Measurements from ENCODE around the gene KCNMB4. TPM values are rescaled to one million over a fixed set of nuclear protein-coding genes. Genes with fewer than 3 reads are reported as not detected.
"Not testable (repeated sequence)": the region's sequence is repeated elsewhere in the genome, so short reads cannot be mapped to it uniquely, and the experiment has no call there.

The KCNMB4 gene
- total RNA-seq, 1 experiment from 2014 or later, result 1.9 TPM

GRCh38 chr12:70389678-70390077 lies 23.6 kb downstream of the KCNMB4 start:
- POLR2A ChIA-PET (ENCODE audit: low non-redundant PET), result no interaction called here
- CTCF ChIA-PET, result no interaction called here

DNA sequence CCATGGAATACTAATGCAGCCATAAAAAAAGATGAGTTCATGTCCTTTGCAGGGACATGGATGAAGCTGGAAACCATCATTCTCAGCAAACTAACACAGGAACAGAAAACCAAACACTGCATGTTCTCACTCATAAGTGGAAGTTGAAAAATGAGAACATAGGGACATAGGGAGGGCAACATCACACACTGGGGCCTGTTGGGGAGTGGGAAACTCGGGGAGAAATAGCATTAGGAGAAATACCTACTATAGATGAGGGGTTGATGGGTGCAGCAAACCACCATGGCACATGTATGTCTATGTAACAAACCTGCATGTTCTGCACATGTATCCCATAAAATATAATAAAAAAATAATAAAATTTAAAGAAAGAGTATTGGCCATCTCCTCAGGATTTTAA lies 26.5 kb downstream of the KCNMB4 start:
- H3K36me3 ChIP-seq (ENCODE audit: insufficient read depth, low read length, poor library complexity, severe bottlenecking); H3K4me1 ChIP-seq (ENCODE audit: insufficient read depth, low read length, poor library complexity, severe bottlenecking): not testable (repeated sequence)

More at GRCh38 chr12:70389678-70390077, 23.6 kb downstream of the KCNMB4 start:
- peaks cover 3% of the 10 kb centered on the region for H3K9me3 ChIP-seq (ENCODE audit: low read depth, low read length, poor library complexity, severe bottlenecking)
- intact Hi-C loops (cut with micrococcal nuclease; ENCODE audit: unreplicated experiment), result no loop called here
- H3K4me1 ChIP-seq (ENCODE audit: insufficient read depth, low read length, poor library complexity, severe bottlenecking), result no peaks in the 10 kb centered on the region
- no peaks in the 10 kb centered on the region for H3K27me3 ChIP-seq (replicated peaks; ENCODE audit: insufficient read depth, low read depth, low read length, poor library complexity)
- no peak for DNase-seq (ENCODE audit: low spot score)
- H3K36me3 ChIP-seq (ENCODE audit: insufficient read depth, low read length, poor library complexity, severe bottlenecking), result no peaks in the 10 kb centered on the region
- H3K27ac ChIP-seq (ENCODE audit: low read depth, low read length, poor library complexity, severe bottlenecking), result no peak overlapping the region
- no TSS peak for BruUV-seq (replicated peaks)
- H3K4me3 ChIP-seq (ENCODE audit: low read depth, low read length, poor library complexity, severe bottlenecking), result no peak overlapping the region
- TF ChIP-seq CTCF (conservative IDR thresholded peaks at IDR 0.05; ENCODE audit: low read depth, low read length), result no peak
- TF ChIP-seq EZH2 (IDR thresholded peaks at IDR 0.05; ENCODE audit: borderline replicate concordance, low read depth, low read length, poor library complexity, severe bottlenecking), result no peak

DNA sequence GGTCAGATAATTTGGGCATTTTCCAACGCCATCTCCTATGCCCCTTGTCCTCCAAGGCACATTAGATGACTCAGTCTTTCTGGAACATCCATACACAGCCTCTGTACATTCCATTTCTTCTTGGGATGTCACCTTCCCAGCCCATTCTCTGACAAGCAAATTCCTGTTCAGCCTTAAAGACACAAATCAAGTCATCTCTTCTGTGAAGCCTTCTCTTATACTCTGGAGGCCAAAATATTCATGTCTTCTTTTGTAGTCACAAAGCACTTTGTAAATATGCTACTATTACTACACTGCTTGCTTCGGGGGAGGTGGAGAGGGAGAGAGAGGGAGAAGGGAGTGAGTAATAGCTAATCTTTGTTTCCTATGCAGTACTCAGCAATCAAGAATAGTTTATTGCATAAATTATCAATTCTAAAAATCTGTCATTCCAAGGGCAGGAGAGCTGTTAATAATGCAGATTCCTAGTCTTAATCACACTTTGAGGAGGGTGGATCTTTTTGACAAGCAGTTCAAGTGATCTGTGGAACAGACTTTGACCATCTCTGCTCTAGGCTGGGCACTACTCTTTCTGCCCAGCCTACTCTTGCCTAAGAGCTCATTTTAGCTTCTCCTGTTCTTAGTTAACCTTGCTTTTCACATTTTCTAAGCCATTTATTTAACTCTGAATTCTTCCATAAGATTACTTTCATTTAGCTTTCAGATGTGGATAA lies 27.9 kb downstream of the KCNMB4 start:
- BruUV-seq (replicated peaks), result no TSS peak
- H3K9me3 ChIP-seq (ENCODE audit: low read depth, low read length, poor library complexity, severe bottlenecking), result peaks cover 3% of the 10 kb centered on the region
- H3K4me3 ChIP-seq (ENCODE audit: low read depth, low read length, poor library complexity, severe bottlenecking), result no peak overlapping the region
- intact Hi-C loops (cut with micrococcal nuclease; ENCODE audit: unreplicated experiment), result no loop called here
- DNase-seq (ENCODE audit: low spot score), result no peak
- CTCF ChIA-PET, result no interaction called here
- no peaks in the 10 kb centered on the region for H3K36me3 ChIP-seq (ENCODE audit: insufficient read depth, low read length, poor library complexity, severe bottlenecking)
- POLR2A ChIA-PET (ENCODE audit: low non-redundant PET), result no interaction called here
- H3K27me3 ChIP-seq (replicated peaks; ENCODE audit: insufficient read depth, low read depth, low read length, poor library complexity), result no peaks in the 10 kb centered on the region
- no peak overlapping the region for H3K27ac ChIP-seq (ENCODE audit: low read depth, low read length, poor library complexity, severe bottlenecking)
- TF ChIP-seq CTCF (conservative IDR thresholded peaks at IDR 0.05; ENCODE audit: low read depth, low read length) (no peak), EZH2 (IDR thresholded peaks at IDR 0.05; ENCODE audit: borderline replicate concordance, low read depth, low read length, poor library complexity, severe bottlenecking) (no peak)
- no peaks in the 10 kb centered on the region for H3K4me1 ChIP-seq (ENCODE audit: insufficient read depth, low read length, poor library complexity, severe bottlenecking)

More for the DNA sequence above, 26.5 kb downstream of the KCNMB4 start:
- H3K27me3 ChIP-seq (replicated peaks; ENCODE audit: insufficient read depth, low read depth, low read length, poor library complexity); H3K9me3 ChIP-seq (ENCODE audit: low read depth, low read length, poor library complexity, severe bottlenecking); H3K27ac ChIP-seq (ENCODE audit: low read depth, low read length, poor library complexity, severe bottlenecking); intact Hi-C loops (cut with micrococcal nuclease; ENCODE audit: unreplicated experiment); DNase-seq (ENCODE audit: low spot score); BruUV-seq (replicated peaks); POLR2A ChIA-PET (ENCODE audit: low non-redundant PET); H3K4me3 ChIP-seq (ENCODE audit: low read depth, low read length, poor library complexity, severe bottlenecking); CTCF ChIA-PET: not testable (repeated sequence)

DNA sequence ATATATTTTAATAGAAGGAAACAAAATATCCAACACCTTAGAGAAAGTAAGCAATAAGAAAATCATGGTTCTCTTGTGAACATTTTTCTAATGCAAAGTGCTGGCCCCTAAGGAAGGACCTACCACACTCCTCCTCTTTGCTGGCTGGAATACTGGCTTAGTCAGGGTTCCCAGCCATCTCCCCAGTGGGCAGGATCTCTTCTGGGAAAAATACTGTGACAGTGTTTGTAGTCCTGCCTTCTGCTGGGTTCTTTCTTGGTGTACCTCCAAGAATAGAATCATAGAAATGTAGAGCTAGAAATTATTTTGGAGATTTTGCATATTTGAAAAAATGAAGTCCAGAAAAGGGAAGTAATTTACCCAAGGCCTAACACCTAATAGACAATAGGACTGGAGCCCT lies 31.9 kb downstream of the KCNMB4 start:
- TF ChIP-seq EZH2 (IDR thresholded peaks at IDR 0.05; ENCODE audit: borderline replicate concordance, low read depth, low read length, poor library complexity, severe bottlenecking), result no peak
- no peak for TF ChIP-seq CTCF (conservative IDR thresholded peaks at IDR 0.05; ENCODE audit: low read depth, low read length)
- no TSS peak for BruUV-seq (replicated peaks)
- intact Hi-C loops (cut with micrococcal nuclease; ENCODE audit: unreplicated experiment), result no loop called here
- ChIA-PET POLR2A (ENCODE audit: low non-redundant PET) (no interaction called here), CTCF (no interaction called here)
- H3K9me3 ChIP-seq (ENCODE audit: low read depth, low read length, poor library complexity, severe bottlenecking), result no peaks in the 10 kb centered on the region
- DNase-seq (ENCODE audit: low spot score), result no peak
- no peak overlapping the region for H3K27ac ChIP-seq (ENCODE audit: low read depth, low read length, poor library complexity, severe bottlenecking)
- H3K4me1 ChIP-seq (ENCODE audit: insufficient read depth, low read length, poor library complexity, severe bottlenecking), result no peaks in the 10 kb centered on the region
- no peak overlapping the region for H3K4me3 ChIP-seq (ENCODE audit: low read depth, low read length, poor library complexity, severe bottlenecking)
- H3K36me3 ChIP-seq (ENCODE audit: insufficient read depth, low read length, poor library complexity, severe bottlenecking), result no peaks in the 10 kb centered on the region
- H3K27me3 ChIP-seq (replicated peaks; ENCODE audit: insufficient read depth, low read depth, low read length, poor library complexity), result no peaks in the 10 kb centered on the region

Measured in A673 (cell line).